GM12865 (cell line): ENCODE measurements around the gene METTL18.
"Not testable (repeated sequence)": the region's sequence is repeated elsewhere in the genome, so short reads cannot be mapped to it uniquely, and the experiment has no call there.

Experiments used
- DNase-seq: peaks from one replicate; pipeline ENCODE4 v3.0.0; 2010; ENCODE audit warnings: low read depth
- H3K4me3 ChIP-seq: 2 replicates; pipeline ENCODE4 v1.5.1; 2011; ENCODE audit warnings: mild to moderate bottlenecking, low read depth, low read length, control low read depth
- TF ChIP-seq, protein P1 (sequence below): IDR thresholded peaks from 2 replicates; pipeline ENCODE4 v1.5.1; 2011; ENCODE audit warnings: low read length, control low read depth, low read depth, inconsistent platforms; ENCODE audit not compliant: insufficient read depth; ENCODE audit errors: missing control alignments

The METTL18 gene

DNA sequence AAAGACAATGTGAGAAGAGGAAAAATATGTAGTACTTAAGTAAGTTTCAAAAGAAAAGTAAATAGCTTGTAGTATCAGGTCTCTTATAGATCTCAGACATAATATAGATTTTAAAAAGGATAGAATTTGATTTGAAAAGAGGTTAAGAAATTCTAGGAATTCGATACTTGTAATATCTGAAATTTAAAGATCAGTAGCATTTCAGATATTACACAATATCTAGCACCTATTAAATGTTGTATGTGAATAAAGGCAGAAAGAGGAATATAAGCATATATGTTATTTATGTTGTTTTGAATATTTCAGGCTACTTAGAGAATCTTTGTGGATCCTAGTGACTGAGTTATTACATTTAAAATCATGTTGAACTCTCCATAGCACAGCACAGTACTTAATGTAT is 35.0 kb upstream of the METTL18 start:
- no peak for DNase-seq
- no peak overlapping the region for H3K4me3 ChIP-seq
- TF ChIP-seq, protein P1, sequence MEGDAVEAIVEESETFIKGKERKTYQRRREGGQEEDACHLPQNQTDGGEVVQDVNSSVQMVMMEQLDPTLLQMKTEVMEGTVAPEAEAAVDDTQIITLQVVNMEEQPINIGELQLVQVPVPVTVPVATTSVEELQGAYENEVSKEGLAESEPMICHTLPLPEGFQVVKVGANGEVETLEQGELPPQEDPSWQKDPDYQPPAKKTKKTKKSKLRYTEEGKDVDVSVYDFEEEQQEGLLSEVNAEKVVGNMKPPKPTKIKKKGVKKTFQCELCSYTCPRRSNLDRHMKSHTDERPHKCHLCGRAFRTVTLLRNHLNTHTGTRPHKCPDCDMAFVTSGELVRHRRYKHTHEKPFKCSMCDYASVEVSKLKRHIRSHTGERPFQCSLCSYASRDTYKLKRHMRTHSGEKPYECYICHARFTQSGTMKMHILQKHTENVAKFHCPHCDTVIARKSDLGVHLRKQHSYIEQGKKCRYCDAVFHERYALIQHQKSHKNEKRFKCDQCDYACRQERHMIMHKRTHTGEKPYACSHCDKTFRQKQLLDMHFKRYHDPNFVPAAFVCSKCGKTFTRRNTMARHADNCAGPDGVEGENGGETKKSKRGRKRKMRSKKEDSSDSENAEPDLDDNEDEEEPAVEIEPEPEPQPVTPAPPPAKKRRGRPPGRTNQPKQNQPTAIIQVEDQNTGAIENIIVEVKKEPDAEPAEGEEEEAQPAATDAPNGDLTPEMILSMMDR, result no peak

DNA sequence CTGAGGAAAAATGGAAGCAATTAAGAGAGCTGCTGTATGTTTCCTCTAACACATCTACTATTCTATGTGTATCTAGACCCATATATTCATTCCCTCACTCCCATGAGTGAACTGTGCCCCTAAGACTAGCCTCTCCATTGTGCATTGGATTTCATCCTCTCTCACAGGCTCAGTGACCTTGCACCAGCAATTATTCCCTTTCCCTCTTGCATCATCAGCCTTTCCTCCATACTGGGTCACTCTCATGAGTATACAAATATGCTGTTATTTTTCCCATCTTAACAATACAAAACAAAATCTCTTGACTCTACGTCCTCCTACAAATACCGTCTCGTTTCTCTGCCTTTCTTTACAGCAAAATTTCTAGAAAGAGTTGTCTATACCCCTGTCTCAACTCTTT is 29.4 kb upstream of the METTL18 start:
- H3K4me3 ChIP-seq, result no peak overlapping the region
- TF ChIP-seq, protein P1, result no peak
- no peak for DNase-seq

DNA sequence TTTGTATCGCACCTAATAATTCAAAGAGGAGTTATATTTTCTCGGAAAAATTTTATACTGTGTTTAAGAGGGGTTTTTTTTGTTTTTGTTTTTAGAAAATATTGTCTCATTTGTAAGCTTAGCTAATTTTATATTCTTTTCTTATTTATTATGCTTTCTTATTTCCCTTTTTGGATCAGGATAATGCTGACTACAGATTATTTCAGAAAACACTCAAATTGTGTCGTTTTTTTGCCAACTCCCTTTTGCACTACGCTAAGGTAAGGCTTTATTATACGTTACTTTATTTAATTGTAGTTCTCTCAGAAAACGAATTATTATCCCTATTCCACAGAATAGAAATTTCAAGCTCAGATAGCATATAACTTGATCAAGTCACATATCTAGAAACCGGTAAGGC is 26.8 kb upstream of the METTL18 start:
- TF ChIP-seq, protein P1, result no peak

DNA sequence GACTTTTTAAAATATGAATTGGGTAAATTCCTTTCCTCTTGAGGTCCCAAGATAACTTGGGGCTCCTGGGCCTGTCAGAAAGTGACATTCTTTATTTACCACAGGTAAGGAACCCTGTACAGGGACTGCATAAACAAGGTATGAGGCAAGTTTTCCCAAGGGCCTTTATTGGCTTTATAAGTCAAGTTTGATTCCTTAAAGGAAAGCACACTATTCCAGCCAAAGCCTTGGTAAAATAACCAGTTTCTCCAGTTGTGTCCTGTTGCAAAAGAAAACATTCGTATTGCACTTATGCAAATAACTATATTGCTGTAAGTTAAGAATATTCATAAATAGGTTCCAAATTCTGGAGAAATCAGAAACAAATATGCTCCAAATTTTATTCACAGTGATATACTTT is 21.9 kb upstream of the METTL18 start:
- DNase-seq, result no peak
- TF ChIP-seq, protein P1, result no peak
- no peak overlapping the region for H3K4me3 ChIP-seq

More for the DNA sequence above, 26.8 kb upstream of the METTL18 start:
- DNase-seq, result no peak
- H3K4me3 ChIP-seq, result no peak overlapping the region

DNA sequence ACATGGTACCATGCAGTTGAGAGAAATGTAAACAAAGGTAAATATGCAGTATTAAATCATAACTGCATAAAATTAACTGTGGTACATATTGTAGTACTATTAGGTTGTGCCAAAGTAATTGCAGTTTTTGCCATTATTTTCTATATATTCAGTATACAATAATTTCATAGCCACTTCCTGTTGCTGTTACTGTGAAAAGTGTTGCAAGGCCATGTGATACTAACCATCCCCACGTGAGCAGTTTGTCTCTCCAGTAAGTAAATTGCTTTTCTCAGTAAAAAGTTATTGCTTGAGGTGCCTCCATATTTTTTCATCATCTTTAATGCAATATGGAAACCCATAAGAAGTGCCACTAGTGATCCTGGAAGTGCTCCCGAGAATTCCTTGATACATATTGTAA is 19.6 kb upstream of the METTL18 start:
- H3K4me3 ChIP-seq, result no peak overlapping the region
- no peak for DNase-seq
- TF ChIP-seq, protein P1, result no peak

DNA sequence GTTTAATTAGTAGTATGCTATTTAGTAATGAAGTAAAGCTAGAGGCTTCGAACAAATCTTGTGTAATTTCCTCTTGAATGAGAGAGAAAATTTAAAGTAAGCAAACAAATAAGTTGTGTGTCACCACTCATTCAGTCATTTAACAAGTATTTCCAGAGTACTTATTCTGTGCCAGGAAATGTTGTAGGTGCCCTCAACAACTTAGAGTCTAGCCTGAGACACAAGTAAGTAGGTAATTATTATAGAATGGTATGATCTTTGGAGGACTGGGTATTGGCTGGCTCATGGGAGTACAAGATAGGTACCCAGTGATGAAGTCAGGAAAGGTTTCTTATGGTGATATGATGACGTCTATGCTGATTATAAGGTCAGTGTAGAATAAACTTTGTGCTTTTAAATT is 17.4 kb upstream of the METTL18 start:
- DNase-seq, result no peak
- H3K4me3 ChIP-seq, result no peak overlapping the region
- TF ChIP-seq, protein P1, result no peak

DNA sequence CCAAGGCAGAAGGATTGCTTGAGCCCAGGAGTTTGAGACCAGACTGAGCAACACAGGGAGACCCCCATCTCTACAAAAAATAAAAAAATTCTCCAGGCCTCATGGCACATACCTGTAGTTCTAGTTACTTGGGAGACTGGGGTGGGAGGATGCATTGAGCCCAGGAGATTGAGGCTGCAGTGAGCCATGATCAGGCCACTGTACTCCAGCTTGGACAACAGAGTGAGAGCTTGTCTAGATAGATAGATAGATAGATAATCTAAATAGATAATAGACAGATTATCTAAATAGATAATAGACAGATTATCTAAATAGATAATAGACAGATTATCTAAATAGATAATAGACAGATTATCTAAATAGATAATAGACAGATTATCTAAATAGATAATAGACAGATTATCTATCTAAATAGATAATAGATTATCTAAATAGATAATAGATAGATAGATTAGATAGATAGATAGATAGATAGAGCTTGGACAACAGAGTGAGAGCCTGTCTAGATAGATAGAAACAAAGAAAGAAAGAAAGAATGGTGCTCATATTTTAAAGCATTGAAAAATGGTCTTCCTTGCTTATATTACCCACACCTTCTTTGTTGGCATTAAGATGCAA is 16.8 kb upstream of the METTL18 start:
- not testable (repeated sequence) for H3K4me3 ChIP-seq, DNase-seq
